ENCODE data around the gene RBBP4.
"Not testable (repeated sequence)": the region's sequence is repeated elsewhere in the genome, so short reads cannot be mapped to it uniquely, and the experiment has no call there.

Gene RBBP4

DNA sequence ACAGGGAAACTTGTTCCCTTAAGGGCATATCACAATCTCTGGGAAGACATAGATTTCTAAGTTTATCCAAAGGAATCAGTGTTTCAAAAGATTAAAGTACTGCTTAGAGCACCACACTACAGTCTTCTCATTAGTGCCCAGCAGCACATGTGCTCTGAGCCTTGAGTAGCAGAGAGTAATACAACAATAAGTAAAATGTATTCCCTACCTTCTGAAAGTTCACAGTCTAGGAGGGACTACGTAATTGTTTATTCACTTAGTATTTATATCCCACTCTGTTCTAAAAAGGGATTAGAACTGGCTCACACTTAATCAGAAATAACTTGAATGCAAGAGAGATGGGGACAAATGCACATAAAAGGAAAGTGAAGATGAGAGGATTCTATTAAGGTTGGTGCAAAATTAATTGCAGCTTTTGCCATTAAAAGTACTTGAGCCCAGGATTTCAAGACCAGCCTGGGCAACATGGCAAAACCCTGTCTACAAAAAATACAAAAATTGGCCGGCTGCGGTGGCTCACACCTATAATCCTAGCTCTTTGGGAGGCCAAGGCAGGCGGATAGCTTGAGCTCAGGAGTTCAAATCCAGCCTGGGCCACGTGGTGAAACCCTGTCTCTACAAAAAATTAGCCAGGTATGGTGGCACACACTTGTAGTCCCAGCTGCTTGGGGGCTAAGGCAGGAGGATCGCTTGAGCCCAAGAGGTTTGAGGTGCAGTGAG is 42.6 kb downstream of the RBBP4 start:
- no peak overlapping the region for H3K27ac Mint-ChIP-seq
- peaks cover 2% of the 10 kb centered on the region for H3K27me3 Mint-ChIP-seq
- H3K4me1 Mint-ChIP-seq (ENCODE audit: low read depth): peaks cover 22% of the 10 kb centered on the region
- peaks cover 12% of the 10 kb centered on the region for H3K36me3 Mint-ChIP-seq (ENCODE audit: low read depth)
- H3K9me3 Mint-ChIP-seq: no peaks in the 10 kb centered on the region
- intact Hi-C loops (cut with micrococcal nuclease): no loop called here
- no peak overlapping the region for H3K4me3 Mint-ChIP-seq

DNA sequence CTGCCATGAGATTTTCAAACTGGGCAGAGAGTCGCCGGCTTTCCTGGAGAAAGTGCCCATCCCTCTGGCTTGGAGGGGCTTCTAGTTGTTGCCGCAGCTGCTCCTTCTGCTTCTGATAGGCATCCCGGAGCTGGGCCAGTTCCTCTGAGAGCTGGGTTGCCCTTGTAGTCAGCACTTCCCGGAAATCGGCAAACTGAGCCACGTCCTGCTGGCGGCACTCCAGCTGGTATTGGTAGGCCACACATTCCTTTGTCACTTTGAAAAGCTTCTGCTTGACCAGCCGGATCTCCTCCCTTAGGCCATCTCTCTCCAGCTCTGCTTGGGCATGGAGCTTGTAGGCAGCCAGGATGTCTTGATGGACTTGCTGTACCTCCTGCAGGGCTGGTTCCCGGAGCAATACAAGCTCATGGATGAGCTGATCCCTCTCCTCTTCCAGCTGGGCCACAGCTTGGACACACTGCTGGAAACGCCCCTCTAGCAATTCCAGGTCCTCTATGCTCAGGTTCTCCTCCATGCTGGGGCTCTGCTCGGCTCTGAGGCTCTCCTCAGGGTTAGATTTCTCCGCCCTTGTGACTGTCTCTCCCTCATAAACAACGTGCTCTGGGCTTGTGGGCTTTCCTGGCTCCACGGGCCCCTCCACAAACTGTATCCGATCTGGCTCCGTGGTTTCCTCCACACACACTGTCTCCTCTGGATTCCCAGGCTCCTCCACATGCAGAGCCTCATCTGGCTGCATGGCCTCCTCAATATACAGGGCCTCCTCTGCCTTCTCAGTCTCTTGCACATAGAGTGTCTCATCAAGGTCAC is 44.3 kb downstream of the RBBP4 start:
- Mint-ChIP-seq H3K4me3 (no peak overlapping the region), H3K36me3 (ENCODE audit: low read depth) (peaks cover 8% of the 10 kb centered on the region), H3K4me1 (ENCODE audit: low read depth) (peaks cover 22% of the 10 kb centered on the region), H3K9me3 (no peaks in the 10 kb centered on the region), H3K27me3 (peaks cover 10% of the 10 kb centered on the region), H3K27ac (peak overlapping the region; percentile 45)
- intact Hi-C loops (cut with micrococcal nuclease): no loop called here

DNA sequence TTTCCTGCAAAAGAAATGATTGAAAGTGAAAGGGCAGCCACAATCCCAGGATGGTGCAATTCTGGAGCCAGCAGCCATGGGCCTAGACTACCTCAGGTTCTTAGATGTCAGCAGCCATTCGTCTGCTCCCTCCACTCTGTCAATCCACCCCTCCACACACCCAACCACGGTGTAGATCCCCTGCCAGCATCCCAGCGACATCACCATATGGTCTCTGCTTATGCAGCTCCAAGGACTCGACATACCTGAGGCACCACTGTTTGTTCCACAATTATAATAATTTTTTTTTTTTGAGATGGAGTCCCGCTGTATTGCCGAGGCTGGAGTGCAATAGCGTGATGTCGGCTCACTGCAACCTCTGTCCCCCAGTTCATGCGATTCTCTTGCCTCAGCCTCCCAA is 45.0 kb downstream of the RBBP4 start:
- H3K4me3 Mint-ChIP-seq: no peak overlapping the region
- peak overlapping the region; percentile 45 for H3K27ac Mint-ChIP-seq
- H3K4me1 Mint-ChIP-seq (ENCODE audit: low read depth): peaks cover 25% of the 10 kb centered on the region
- intact Hi-C loops (cut with micrococcal nuclease): no loop called here
- H3K27me3 Mint-ChIP-seq: peaks cover 10% of the 10 kb centered on the region
- H3K9me3 Mint-ChIP-seq: no peaks in the 10 kb centered on the region
- peaks cover 5% of the 10 kb centered on the region for H3K36me3 Mint-ChIP-seq (ENCODE audit: low read depth)

DNA sequence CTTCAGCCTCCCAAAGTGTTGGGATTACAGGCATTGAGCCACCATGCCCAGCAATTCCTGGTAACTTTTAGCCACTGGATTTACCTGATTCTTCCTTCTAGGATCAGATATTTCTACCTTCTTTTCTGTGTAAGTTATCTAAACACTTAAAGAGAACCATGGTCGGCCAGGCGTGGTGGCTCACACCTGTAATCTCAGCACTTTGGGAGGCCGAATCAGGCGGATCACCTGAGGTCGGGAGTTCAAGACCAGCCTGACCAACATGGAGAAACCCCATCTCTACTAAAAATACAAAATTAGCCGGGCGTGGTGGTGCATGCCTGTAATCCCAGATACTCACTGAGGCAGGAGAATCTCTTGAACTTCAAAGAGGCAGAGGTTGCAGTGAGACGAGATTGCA is 46.0 kb downstream of the RBBP4 start:
- Mint-ChIP-seq H3K4me1 (ENCODE audit: low read depth) (peaks cover 34% of the 10 kb centered on the region), H3K27me3 (peaks cover 12% of the 10 kb centered on the region)
- H3K9me3 Mint-ChIP-seq; H3K4me3 Mint-ChIP-seq; H3K36me3 Mint-ChIP-seq (ENCODE audit: low read depth); H3K27ac Mint-ChIP-seq; intact Hi-C loops (cut with micrococcal nuclease): not testable (repeated sequence)

DNA sequence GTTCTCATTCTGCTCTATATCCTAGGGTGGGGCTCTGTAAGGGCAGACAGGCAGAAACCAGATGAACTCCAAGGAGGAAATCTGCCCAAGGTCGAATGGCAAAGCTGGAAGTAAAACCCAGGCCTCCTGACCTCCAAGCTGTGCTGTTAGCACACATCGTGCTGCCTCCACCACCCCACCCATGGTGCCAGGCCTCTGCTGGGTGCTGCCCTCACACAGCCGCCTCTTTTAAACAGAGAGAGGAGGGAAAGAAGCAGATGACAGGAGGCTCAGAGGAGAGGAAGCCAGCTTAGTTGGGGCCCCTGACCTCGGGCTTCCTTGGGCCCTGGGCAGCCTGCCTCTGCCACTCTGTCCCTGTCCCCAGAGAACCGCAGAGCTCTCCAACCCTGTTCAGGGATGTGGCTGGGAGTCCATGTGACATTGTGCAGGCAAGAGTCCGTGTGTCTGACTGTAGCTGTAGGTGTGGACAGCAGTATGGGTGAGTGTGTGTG is 50.5 kb downstream of the RBBP4 start:
- no peaks in the 10 kb centered on the region for H3K36me3 Mint-ChIP-seq (ENCODE audit: low read depth)
- H3K9me3 Mint-ChIP-seq: no peaks in the 10 kb centered on the region

DNA sequence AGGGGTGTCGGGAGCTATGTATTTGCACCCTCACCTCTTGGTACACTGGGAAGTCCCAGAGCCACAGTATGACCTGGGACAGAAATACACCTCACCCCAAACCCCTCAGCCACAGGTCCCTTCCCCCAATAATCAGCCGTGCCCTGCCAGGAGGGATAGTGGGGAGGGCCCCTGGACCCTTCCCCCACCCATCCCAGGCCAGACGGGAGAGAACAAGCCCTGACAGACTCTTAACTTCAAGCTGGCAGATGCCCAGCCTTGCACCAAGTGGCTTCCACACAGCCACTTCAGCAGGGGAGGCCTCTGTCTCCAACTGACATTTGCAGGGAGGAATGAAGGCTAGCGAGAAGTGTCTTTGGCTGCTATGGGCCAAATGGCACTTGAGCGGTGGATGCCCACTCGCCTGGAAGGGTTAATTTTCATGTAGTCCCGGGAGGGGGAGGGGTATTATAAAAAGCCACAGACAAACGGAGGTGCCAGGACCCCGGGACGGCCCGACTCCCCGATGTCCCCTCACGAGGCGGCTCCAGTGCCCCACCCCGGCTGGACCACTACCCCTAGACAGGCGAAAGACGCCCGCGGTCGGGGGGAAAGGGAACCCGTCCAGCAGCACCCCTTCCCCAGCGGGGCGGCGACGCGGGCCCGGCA is 51.1 kb downstream of the RBBP4 start:
- Mint-ChIP-seq H3K4me1 (ENCODE audit: low read depth) (peaks cover 35% of the 10 kb centered on the region), H3K27ac (peak overlapping the region; percentile 77), H3K9me3 (no peaks in the 10 kb centered on the region), H3K27me3 (peaks cover 34% of the 10 kb centered on the region), H3K4me3 (peak overlapping the region; percentile 72), H3K36me3 (ENCODE audit: low read depth) (no peaks in the 10 kb centered on the region)
- intact Hi-C loops (cut with micrococcal nuclease): no loop called here

More for the DNA sequence above, 50.5 kb downstream of the RBBP4 start:
- peak overlapping the region; percentile 72 for H3K4me3 Mint-ChIP-seq
- intact Hi-C loops (cut with micrococcal nuclease): no loop called here
- peak overlapping the region; percentile 77 for H3K27ac Mint-ChIP-seq
- H3K4me1 Mint-ChIP-seq (ENCODE audit: low read depth): peaks cover 35% of the 10 kb centered on the region
- H3K27me3 Mint-ChIP-seq: peaks cover 34% of the 10 kb centered on the region

DNA sequence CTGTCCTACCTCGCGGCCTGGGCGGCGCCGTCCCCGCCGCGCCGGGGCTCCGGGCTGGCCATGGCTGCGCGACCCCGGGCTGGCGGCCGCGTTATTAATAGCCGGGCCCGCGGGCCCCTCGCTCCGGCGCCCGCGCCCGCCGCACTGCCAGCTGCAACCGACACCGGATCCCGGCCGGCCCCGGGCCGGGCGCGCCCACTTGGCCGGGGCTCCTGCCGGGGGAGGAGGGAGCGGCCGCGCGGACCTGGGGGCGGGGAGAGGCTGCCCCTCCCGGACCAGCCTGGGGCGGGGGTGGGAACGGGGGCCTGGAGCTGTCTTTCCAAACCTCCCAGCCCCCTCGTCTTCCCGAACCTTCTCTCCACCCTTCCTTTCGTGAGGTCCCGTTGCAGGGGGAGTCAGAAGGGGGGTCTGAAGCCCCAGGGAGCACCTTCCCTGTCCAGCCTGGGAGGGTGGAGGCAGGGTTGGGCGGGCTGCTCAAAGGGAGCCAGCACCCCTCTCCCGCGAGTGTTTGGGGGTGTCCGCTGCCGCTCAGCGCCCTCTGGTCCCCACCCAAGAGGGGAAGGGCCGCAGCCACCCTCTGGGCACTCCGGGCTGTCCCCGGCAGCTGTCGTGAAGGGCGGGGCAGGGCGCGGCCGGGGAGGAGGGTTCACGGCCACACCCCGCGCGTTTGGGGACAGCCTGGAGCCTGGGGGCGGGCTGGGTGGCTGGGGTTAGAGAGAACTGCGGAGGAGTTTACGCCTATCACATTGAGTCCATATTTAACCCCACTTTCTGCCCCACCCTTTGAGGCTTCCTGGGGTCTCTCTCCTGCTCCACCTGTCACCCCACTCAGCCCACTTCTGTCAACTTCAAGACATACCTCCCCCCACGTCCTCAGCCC is 51.8 kb downstream of the RBBP4 start, which contains the start of gene SYNC:
Gene SYNC (minus strand): TSS at position 172 of the 880 bp plus-strand sequence. CDS start 110 bp downstream, at position 62.
- intact Hi-C loops (cut with micrococcal nuclease): no loop called here
- Mint-ChIP-seq H3K36me3 (ENCODE audit: low read depth) (no peaks in the 10 kb centered on the region), H3K4me1 (ENCODE audit: low read depth) (peaks cover 35% of the 10 kb centered on the region), H3K27ac (peak within 1 kb of the TSS; percentile 83), H3K27me3 (peaks cover 36% of the 10 kb centered on the region), H3K9me3 (no peaks in the 10 kb centered on the region), H3K4me3 (peak within 1 kb of the TSS; percentile 76)

DNA sequence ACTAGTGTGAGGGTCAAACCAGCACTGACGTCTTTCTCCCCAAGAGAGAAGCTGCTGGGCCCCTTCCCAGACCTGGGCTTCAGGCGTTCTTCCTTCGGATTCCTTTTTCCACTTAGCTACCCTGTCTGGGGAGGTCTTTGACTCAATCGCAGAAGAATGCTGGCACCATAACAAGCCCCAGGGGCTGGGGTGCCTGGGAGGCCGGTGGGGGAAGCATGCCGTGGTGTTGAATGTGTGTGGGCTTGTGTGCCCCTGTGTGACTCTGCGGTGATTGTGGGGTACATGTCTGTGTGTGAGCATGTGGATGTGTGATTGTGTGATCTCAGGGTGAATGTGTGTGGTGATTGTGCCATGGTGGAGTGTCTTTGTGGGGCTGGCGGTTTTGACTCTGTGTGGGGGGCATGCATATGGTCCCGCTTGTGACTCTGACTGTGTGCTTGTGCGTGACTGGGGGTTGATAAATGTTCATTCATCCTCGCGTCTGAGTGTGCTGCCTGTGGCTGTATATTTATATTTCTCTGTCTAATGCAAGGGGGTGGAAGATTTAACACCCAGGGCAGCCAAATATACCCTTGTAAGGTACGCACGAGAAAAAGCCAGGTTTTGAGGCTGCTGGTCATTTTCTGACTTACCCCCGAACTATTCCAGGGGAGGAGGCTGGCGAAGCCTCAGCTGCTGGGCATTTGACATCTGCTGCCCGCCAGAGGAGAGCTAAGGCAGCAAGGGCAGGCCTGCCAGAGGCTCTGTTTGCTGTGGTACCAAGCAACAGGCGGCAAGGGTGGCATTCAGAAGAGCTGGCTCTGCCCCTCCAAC is 52.7 kb downstream of the RBBP4 start:
- H3K36me3 Mint-ChIP-seq (ENCODE audit: low read depth): no peaks in the 10 kb centered on the region
- H3K9me3 Mint-ChIP-seq: no peaks in the 10 kb centered on the region
- H3K4me3 Mint-ChIP-seq: peak overlapping the region; percentile 76
- peaks cover 33% of the 10 kb centered on the region for H3K27me3 Mint-ChIP-seq
- peak overlapping the region; percentile 83 for H3K27ac Mint-ChIP-seq
- peaks cover 35% of the 10 kb centered on the region for H3K4me1 Mint-ChIP-seq (ENCODE audit: low read depth)
- intact Hi-C loops (cut with micrococcal nuclease): no loop called here

DNA sequence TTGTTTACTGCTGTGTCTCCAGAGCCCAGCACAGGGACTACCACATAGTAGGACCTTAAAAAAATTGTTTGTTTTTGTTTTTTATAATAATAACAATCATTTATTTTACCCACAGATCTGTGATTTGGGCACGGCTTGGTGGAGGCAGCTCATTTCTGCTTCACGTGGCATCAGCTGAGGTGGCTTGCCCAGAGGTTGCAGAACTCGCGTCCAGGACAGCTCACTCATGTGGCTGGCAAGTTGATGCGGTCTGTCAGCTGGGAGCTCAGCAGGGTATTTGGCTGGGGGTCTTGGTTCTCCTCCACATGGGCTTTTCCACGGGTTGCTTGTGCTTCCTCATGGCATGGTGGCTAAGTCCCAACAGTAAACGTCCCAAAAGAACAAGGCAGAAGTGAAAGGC is 54.5 kb downstream of the RBBP4 start:
- no peak overlapping the region for H3K4me3 Mint-ChIP-seq
- H3K36me3 Mint-ChIP-seq (ENCODE audit: low read depth): no peaks in the 10 kb centered on the region
- H3K9me3 Mint-ChIP-seq: no peaks in the 10 kb centered on the region
- no peak overlapping the region for H3K27ac Mint-ChIP-seq
- H3K4me1 Mint-ChIP-seq (ENCODE audit: low read depth): peaks cover 48% of the 10 kb centered on the region
- intact Hi-C loops (cut with micrococcal nuclease): no loop called here
- peaks cover 26% of the 10 kb centered on the region for H3K27me3 Mint-ChIP-seq

DNA sequence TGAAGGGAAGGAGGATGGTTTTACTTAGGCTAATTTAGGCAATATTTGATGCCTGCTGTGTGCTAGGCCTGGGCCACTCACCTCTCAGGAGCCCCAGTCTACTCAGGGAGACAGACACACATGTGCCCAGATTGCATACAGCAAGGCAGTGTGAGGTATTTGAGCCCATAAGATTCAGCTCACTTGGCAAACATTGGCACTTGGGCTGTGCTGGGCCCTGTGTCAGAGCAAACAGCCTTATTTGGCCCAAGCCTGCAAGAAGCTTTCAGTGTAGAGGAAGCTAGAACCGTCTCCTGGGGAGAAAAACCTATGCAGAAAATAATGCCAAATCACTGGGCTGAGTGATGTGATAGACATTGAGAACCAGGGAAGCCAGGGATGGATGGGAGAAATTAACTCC is 55.5 kb downstream of the RBBP4 start:
- peak overlapping the region; percentile 22 for H3K27ac Mint-ChIP-seq
- no peaks in the 10 kb centered on the region for H3K9me3 Mint-ChIP-seq
- no peak overlapping the region for H3K4me3 Mint-ChIP-seq
- no peaks in the 10 kb centered on the region for H3K36me3 Mint-ChIP-seq (ENCODE audit: low read depth)
- peaks cover 49% of the 10 kb centered on the region for H3K4me1 Mint-ChIP-seq (ENCODE audit: low read depth)
- intact Hi-C loops (cut with micrococcal nuclease): no loop called here
- H3K27me3 Mint-ChIP-seq: peaks cover 26% of the 10 kb centered on the region

DNA sequence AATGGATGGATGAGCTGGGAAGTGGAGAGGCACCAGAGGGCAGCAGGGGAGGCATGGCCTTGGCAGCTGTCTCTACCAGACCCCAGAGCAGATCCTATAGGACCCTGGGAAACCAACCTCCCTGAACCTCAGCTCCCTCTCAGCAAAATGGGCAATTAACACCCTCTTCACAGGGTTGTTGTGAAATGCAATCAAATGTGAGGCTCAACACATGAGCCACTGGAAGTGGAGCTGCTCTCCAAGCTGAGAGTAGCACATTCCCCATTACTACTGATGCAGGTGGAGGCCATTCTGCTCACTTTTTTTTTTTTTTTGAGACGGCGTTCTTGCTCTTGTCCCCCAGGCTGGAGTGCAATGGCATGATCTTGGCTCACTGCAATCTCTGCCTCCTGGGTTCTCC is 58.1 kb downstream of the RBBP4 start:
- Mint-ChIP-seq H3K4me1 (ENCODE audit: low read depth) (peaks cover 42% of the 10 kb centered on the region), H3K27me3 (peaks cover 18% of the 10 kb centered on the region), H3K4me3 (no peak overlapping the region), H3K9me3 (no peaks in the 10 kb centered on the region), H3K27ac (no peak overlapping the region), H3K36me3 (ENCODE audit: low read depth) (no peaks in the 10 kb centered on the region)
- intact Hi-C loops (cut with micrococcal nuclease): no loop called here

DNA sequence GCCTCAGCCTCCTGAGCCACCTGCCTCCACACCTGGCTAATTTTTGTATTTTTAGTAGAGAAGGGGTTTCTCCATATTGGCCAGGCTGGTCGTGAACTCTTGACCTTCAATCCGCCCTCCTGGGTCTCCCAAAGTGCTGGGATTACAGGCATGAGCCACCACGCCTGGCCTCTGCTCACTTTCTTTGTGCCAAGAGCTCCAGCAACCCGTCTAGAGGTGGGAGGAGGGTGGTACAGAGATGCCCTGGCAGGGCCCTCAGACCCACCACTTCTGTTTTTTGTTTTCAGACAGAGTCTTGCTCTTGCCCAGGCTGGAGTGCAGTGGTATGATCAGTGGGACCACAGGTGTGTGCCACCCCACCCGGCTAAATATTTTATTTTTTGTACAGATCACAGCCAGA is 58.5 kb downstream of the RBBP4 start:
- Mint-ChIP-seq H3K4me1 (ENCODE audit: low read depth) (peaks cover 39% of the 10 kb centered on the region), H3K27ac (no peak overlapping the region), H3K27me3 (peaks cover 14% of the 10 kb centered on the region), H3K9me3 (no peaks in the 10 kb centered on the region), H3K36me3 (ENCODE audit: low read depth) (no peaks in the 10 kb centered on the region), H3K4me3 (no peak overlapping the region)
- intact Hi-C loops (cut with micrococcal nuclease): no loop called here

DNA sequence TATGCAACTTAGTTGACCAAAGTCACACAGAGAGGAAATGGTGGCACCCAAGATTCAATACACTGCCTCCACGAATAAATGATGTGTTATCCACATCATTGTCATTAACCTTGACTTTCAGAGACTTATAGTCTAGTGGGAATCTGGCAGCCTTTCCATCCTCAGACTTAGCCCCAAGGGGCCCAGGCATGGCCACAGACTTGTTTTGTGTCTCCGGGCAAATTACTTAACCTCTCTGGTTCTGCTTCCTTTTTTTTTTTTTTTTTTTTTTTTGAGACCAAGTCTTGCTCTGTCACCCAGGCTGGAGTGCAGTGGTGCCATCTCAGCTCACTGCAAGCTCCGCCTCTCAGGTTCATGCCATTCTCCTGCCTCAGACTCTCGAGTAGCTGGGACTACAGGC is 60.2 kb downstream of the RBBP4 start:
- Mint-ChIP-seq H3K27me3 (peaks cover 11% of the 10 kb centered on the region), H3K4me1 (ENCODE audit: low read depth) (peaks cover 34% of the 10 kb centered on the region), H3K27ac (peak overlapping the region; percentile 72)
- H3K9me3 Mint-ChIP-seq; H3K36me3 Mint-ChIP-seq (ENCODE audit: low read depth); intact Hi-C loops (cut with micrococcal nuclease); H3K4me3 Mint-ChIP-seq: not testable (repeated sequence)

Measured in dendritic cell treated with granulocyte-macrophage colony-stimulating factor and Interleukin-4, amounts not matched to agents 40 ng/mL and 50 ng/mL, for 4 days (primary cell).